Kidney (tissue), 14 donors: ENCODE results near the gene GBA2. TPM values are rescaled to one million over a fixed set of nuclear protein-coding genes. Genes with fewer than 3 reads are reported as not detected.
A peak's percentile ranks its signal among the peaks of the same experiment; 100 is the strongest.

Experiments
- DNase-seq, 5 donors: peaks; one replicate each; pipeline ENCODE4 v3.0.0-alpha.2; 2013 to 2020
- FAIRE-seq: peaks from 2 replicates; lab custom pipeline; 2012; peaks lifted over from hg19 to GRCh38; lab: Jason Lieb, UNC
- H3K27ac ChIP-seq, 2 donors: one replicate each; pipeline ENCODE4 v1.7.0; 2013; ENCODE audit warnings: low read depth in 2 of 2, low read length in 2 of 2, inconsistent platforms in 1 of 2
- H3K27me3 ChIP-seq: one replicate; pipeline ENCODE4 v1.7.1; 2013; ENCODE audit warnings: low read length, inconsistent platforms; ENCODE audit not compliant: control insufficient read depth, insufficient read depth
- H3K36me3 ChIP-seq, 3 donors: one replicate each; pipeline versions ENCODE4 v1.7.0 to v1.7.1; 2013; ENCODE audit warnings: low read length in 3 of 3, control low read depth in 1 of 3, inconsistent platforms in 1 of 3; ENCODE audit not compliant: insufficient read depth in 3 of 3, control insufficient read depth in 2 of 3
- H3K4me1 ChIP-seq, 3 donors: one replicate each; pipeline versions ENCODE4 v1.7.0 to v1.7.1; 2013; ENCODE audit warnings: low read length in 3 of 3, inconsistent platforms in 1 of 3, low read depth in 1 of 3; ENCODE audit not compliant: control insufficient read depth in 2 of 3, insufficient read depth in 2 of 3
- H3K4me3 ChIP-seq, 3 donors: one replicate each; pipeline versions ENCODE4 v1.7.0 to v1.8.1; 2013; ENCODE audit warnings: low read length in 3 of 3, control low read depth in 1 of 3, inconsistent platforms in 1 of 3
- H3K9ac ChIP-seq, 3 donors: one replicate each; pipeline versions ENCODE4 v1.7.0 to v1.7.1; 2013; ENCODE audit warnings: low read length in 3 of 3, control low read depth in 1 of 3, inconsistent platforms in 1 of 3
- H3K9me3 ChIP-seq, 3 donors: one replicate each; pipeline versions ENCODE4 v1.7.0 to v1.7.1; 2013; ENCODE audit warnings: low read length in 3 of 3, control low read depth in 1 of 3, inconsistent platforms in 1 of 3; ENCODE audit not compliant: control insufficient read depth in 2 of 3, insufficient read depth in 1 of 3
- CTCF ChIP-seq: IDR thresholded peaks from 3 replicates; pipeline ENCODE4 v1.5.1; 2012; ENCODE audit warnings: mild to moderate bottlenecking, moderate library complexity, borderline replicate concordance; ENCODE audit not compliant: insufficient read depth; ENCODE audit errors: extremely low read depth
- intact Hi-C: fragments of 100-400 bp; cut with DNase I; formaldehyde crosslinking; loops from one replicate; pipeline ENCODE4 v1.11.1; 2022
- polyA plus RNA-seq: library from polyadenylated mRNA; stranded (reverse); fragments of 350-450 nt; fragmentation: Illumina TruSeq; extraction: RNeasy Lipid Tissue Mini Kit (QIAGEN cat#74804); gene quantifications from one replicate; pipeline ENCODE4 v1.2.3, GENCODE V29; 2014; ENCODE audit warnings: low read depth, low replicate concordance; ENCODE audit not compliant: insufficient read depth
- total RNA-seq: library from RNA; stranded (reverse); fragmentation: NEBNext Ultra II Directional; extraction: Animal tissue kit (Norgen Biotek cat#: 25700); gene quantifications from one replicate; pipeline ENCODE4 v1.2.1, GENCODE V29; 2021
- donor health status: control.
- donor health status: control.
- donor health status: control.
- donor health status: control.
- donor health status: control.
- donor health status: DM: yes; HTN: yes; CAD: no.
- donor health status: Normal renal cell carcinoma (clear cell type).

Gene GBA2
- total and polyA plus RNA-seq, 2 donors from 2014 or later, result 83.2 to 93.2 TPM

GRCh38 chr9:35766997-35767396 lies 18.0 kb upstream of the GBA2 start:
- no peaks in the 10 kb centered on the region for H3K9me3 ChIP-seq
- H3K9ac ChIP-seq, result no peak overlapping the region
- no peak for TF ChIP-seq CTCF
- H3K36me3 ChIP-seq, result no peaks in the 10 kb centered on the region
- intact Hi-C loops, result no loop called here
- no peak overlapping the region for H3K4me3 ChIP-seq
- no peak for FAIRE-seq
- no peak overlapping the region for H3K27ac ChIP-seq
- H3K27me3 ChIP-seq, result no peaks in the 10 kb centered on the region
- peaks cover 0 to 8% (median 6%) of the 10 kb centered on the region in 3 donors for H3K4me1 ChIP-seq
- no peak for DNase-seq

- no peak overlapping the region for H3K9ac ChIP-seq
- no peak for DNase-seq
- no peak for FAIRE-seq
Measured at GRCh38 chr9:35763803-35764202, 14.8 kb upstream of the GBA2 start.

GRCh38 chr9:35763181-35763580 lies 14.2 kb upstream of the GBA2 start:
- no peaks in the 10 kb centered on the region for H3K27me3 ChIP-seq
- H3K27ac ChIP-seq, result no peak overlapping the region
- H3K4me1 ChIP-seq, result no peaks in the 10 kb centered on the region
- H3K4me3 ChIP-seq, result no peak overlapping the region
- no peaks in the 10 kb centered on the region for H3K9me3 ChIP-seq
- TF ChIP-seq CTCF, result no peak
- no peaks in the 10 kb centered on the region for H3K36me3 ChIP-seq
- DNase-seq, result no peak
- no peak for FAIRE-seq
- H3K9ac ChIP-seq, result no peak overlapping the region
- intact Hi-C loops, result no loop called here

More at GRCh38 chr9:35763803-35764202, 14.8 kb upstream of the GBA2 start:
- H3K4me3 ChIP-seq, result no peak overlapping the region
- no peaks in the 10 kb centered on the region for H3K27me3 ChIP-seq
- intact Hi-C loops, result no loop called here
- no peaks in the 10 kb centered on the region for H3K4me1 ChIP-seq
- no peaks in the 10 kb centered on the region for H3K36me3 ChIP-seq
- TF ChIP-seq CTCF, result no peak
- H3K9me3 ChIP-seq, result no peaks in the 10 kb centered on the region
- H3K27ac ChIP-seq, result no peak overlapping the region

- no peak for TF ChIP-seq CTCF
- no peaks in the 10 kb centered on the region for H3K9me3 ChIP-seq
- no peaks in the 10 kb centered on the region for H3K36me3 ChIP-seq
- H3K4me1 ChIP-seq, result peaks cover 0 to 11% (median 4%) of the 10 kb centered on the region in 3 donors
- DNase-seq (peak in 3 of 5 donors; percentile 48 to 72 (median 59)), FAIRE-seq (no peak)
- no peak overlapping the region for H3K9ac ChIP-seq
- no peaks in the 10 kb centered on the region for H3K27me3 ChIP-seq
- no peak overlapping the region for H3K27ac ChIP-seq
- no peak overlapping the region for H3K4me3 ChIP-seq
- intact Hi-C loops, result no loop called here
Measured at GRCh38 chr9:35760651-35761050, 11.6 kb upstream of the GBA2 start.
